Inflammatory macrophage treated with lipopolysaccharide for 1 hour (primary cell): Measurements from ENCODE around the gene OSBP2.
A peak's percentile ranks its signal among the peaks of the same experiment; 100 is the strongest.
"Not testable (repeated sequence)": the region's sequence is repeated elsewhere in the genome, so short reads cannot be mapped to it uniquely, and the experiment has no call there.

Source experiments
- DNase-seq, 2 donors: peaks; one replicate each; pipeline ENCODE4 v3.0.0-alpha.2; 2020 to 2022

OSBP2 gene

GRCh38 chr22:30679895-30680690, 14.6 kb upstream of the OSBP2 start:
- DNase-seq: not testable (repeated sequence)

GRCh38 chr22:30680991-30681770, 13.5 kb upstream of the OSBP2 start:
- peak; percentile 25 to 57 for DNase-seq

- no peak for DNase-seq
Measured at GRCh38 chr22:30681831-30682230, 12.8 kb upstream of the OSBP2 start.

GRCh38 chr22:30685178-30685577, 9.5 kb upstream of the OSBP2 start:
- no peak for DNase-seq

- DNase-seq: no peak
Measured at GRCh38 chr22:30687358-30687757, 7.3 kb upstream of the OSBP2 start.

GRCh38 chr22:30689622-30690021, 5.1 kb upstream of the OSBP2 start:
- no peak for DNase-seq

- no peak for DNase-seq
Measured at GRCh38 chr22:30691204-30691603, 3.5 kb upstream of the OSBP2 start.

- peak; percentile 46 to 58 for DNase-seq
Measured at GRCh38 chr22:30694171-30694639, 469 bp upstream of the OSBP2 start.

- no peak for DNase-seq
Measured at GRCh38 chr22:30695351-30695851, 727 bp downstream of the OSBP2 start.

GRCh38 chr22:30695871-30696655, 1.4 kb downstream of the OSBP2 start:
- DNase-seq: no peak

GRCh38 chr22:30697975-30698374, 3.3 kb downstream of the OSBP2 start:
- no peak for DNase-seq

GRCh38 chr22:30701872-30702271, 7.2 kb downstream of the OSBP2 start:
- DNase-seq: no peak

GRCh38 chr22:30702856-30703255, 8.2 kb downstream of the OSBP2 start:
- DNase-seq: no peak

- no peak for DNase-seq
Measured at GRCh38 chr22:30704978-30705377, 10.3 kb downstream of the OSBP2 start.

GRCh38 chr22:30705710-30706651, 11.3 kb downstream of the OSBP2 start:
- no peak for DNase-seq

- not testable (repeated sequence) for DNase-seq
Measured at GRCh38 chr22:30709980-30710379, 15.3 kb downstream of the OSBP2 start.

- DNase-seq: no peak
Measured at GRCh38 chr22:30712094-30712493, 17.4 kb downstream of the OSBP2 start.

GRCh38 chr22:30714062-30714461, 19.4 kb downstream of the OSBP2 start:
- no peak for DNase-seq

- DNase-seq: peak; percentile 88 to 95
Measured at GRCh38 chr22:30717331-30717921, 22.8 kb downstream of the OSBP2 start.

- DNase-seq: no peak
Measured at GRCh38 chr22:30717952-30718351, 23.3 kb downstream of the OSBP2 start.

GRCh38 chr22:30718491-30718890, 23.8 kb downstream of the OSBP2 start:
- no peak for DNase-seq
